Stimulated activated CD8-positive, alpha-beta memory T cell treated with anti-CD3 and anti-CD28 coated beads, Interleukin-12 subunit alpha, Interleukin-12 subunit beta, amount 100 ng/mL, for 1 hour (primary cell): ENCODE data around the gene PLA2G6.
"Not testable (repeated sequence)": the region's sequence is repeated elsewhere in the genome, so short reads cannot be mapped to it uniquely, and the experiment has no call there.

ENCODE experiments used
- DNase-seq: peaks from one replicate; pipeline ENCODE4 v3.0.0-alpha.2; 2020; ENCODE audit warnings: low read depth

PLA2G6 gene

DNA sequence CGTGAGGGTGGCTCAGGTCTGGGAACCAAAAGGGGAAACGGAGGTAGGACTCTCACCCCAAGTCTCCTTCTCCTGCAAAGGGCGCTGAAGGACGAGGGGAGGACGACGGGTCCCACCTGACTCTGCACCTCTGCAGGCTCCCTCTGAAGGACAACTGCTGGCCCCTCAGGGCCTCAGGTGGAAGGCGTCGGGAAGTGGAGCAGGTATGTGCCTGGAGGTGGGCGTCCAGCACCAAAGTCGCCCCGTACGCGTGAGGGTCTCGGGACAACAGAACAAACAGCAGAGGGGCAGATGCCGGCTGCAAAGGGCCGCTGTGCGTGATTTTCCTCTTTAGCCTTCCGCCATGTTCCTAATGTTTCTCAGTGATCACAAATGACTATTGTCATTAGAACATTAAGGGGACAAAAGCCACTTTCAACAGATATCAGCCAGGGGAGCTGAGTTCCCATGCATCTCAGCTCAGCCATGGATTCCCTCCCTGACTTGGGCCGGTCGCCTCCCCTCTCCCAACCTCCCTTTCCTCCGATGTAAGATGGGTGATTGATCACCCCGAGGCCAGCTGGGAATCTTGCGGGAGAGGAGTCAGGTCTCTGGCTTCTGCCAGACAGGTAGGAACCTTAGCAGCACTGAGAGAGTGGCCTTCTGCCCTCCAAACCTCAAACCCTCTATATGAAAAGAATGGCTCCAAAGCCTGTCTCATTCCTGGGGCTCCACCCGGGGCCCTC, 98.5 kb downstream of the PLA2G6 start:
- no peak for DNase-seq

DNA sequence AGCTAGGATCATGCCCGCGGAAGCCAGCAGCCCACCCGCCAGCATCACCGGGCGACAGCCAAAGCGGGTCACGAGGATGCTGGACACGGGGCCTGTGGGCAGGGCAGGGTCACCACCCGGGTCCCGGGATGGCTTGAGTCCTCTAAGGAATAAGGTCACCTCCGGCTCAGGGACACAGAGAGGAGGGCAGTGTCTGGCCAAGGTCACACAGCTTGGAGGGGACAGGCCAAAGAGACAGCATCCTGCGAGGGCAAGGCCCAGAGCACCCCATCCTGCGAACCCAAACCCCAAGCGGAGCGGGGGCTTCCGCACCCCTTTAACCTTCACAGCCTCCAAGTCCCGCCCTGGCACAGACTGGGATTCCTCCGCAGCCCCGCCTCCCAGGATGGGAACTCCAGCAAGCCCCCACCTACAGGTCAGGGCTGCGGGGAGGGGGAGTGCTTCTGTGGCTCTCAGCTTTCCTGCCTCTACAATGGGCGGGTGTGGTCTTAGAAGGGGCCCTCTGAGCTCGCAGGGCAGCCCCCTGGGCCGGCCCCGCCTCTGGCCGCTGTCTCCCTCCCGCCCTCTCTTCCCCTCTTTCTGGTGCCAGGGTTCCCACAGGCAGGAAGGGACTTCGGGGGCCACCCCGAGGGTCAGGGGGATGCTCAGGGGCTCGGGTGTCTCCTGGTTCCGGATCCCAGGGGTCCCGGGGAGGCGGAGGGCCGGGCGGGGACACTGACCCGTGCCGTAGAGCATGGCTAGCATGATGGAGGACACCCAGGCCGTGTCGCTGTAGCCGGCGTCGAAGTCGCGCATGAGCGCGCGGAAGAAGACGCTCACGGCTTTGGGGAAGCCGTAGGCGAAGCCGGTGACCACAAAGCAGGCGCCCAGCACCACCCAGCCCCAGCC, 99.4 kb downstream of the PLA2G6 start:
- DNase-seq, result no peak

DNA sequence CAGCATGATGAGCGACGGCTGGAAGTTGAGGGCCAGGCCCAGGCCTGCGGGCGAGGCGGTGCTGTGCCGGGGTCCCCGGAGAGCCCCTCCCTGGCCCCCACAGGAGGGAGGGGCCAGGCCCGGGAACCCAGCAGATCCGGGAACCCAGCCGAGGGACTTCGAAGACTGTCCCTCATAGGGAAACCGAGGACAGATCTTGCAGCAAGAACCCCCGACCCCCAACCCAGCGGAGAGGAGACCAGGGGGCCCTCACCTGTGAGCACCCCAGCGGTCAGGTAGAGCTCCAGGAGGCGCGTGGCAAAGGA, 100.0 kb downstream of the PLA2G6 start:
- DNase-seq, result no peak

GRCh38 chr22:38080850-38081635, 100.6 kb downstream of the PLA2G6 start:
- no peak for DNase-seq

DNA sequence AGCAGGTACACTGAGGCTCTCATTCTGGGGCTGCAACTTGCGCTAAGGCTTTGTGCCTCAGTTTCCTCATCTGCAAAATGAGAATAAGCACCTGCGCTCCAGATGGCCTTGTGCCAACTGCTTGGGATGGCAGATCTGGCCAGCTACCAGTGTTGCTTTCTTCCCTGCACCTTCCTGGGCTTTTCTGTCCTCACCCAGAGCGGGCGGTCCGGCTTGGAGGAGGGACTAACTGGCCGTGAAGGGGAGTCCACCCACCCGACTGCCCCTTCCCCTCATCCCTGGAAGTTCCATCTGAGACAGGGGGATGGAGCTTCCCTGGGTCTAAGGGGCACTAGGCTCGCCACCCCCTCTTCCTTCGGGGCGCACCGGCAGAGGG, 101.2 kb downstream of the PLA2G6 start:
- DNase-seq, result no peak

- no peak for DNase-seq
Measured at GRCh38 chr22:38079804-38080203, 101.8 kb downstream of the PLA2G6 start.

DNA sequence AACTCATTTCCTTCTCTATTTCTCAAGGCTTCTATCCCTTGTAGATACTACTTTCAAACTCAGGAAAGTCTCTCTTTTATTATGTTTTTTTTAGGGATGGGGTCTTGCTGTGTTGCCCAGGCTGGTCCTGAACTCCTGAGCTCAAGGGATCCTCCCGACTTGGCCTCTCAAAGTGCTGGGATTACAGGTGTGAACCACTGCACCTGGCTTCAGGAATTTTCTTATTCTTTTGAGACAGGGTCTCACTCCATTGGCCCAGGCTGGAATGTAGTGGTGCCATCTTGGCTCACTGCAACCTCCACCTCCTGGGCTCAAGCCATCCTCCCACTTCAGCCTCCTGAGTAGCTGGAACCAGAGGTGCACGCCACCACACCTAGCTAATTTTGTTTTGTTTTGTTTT, 102.4 kb downstream of the PLA2G6 start:
- not testable (repeated sequence) for DNase-seq

GRCh38 chr22:38078046-38078840, 103.4 kb downstream of the PLA2G6 start:
- no peak for DNase-seq

GRCh38 chr22:38077595-38077994, 104.0 kb downstream of the PLA2G6 start:
- no peak for DNase-seq

- DNase-seq, result no peak
Measured at GRCh38 chr22:38077096-38077495, 104.5 kb downstream of the PLA2G6 start.

- DNase-seq, result no peak
Measured at GRCh38 chr22:38075961-38076360, 105.7 kb downstream of the PLA2G6 start.

GRCh38 chr22:38075105-38075825, 106.4 kb downstream of the PLA2G6 start:
- DNase-seq, result no peak

DNA sequence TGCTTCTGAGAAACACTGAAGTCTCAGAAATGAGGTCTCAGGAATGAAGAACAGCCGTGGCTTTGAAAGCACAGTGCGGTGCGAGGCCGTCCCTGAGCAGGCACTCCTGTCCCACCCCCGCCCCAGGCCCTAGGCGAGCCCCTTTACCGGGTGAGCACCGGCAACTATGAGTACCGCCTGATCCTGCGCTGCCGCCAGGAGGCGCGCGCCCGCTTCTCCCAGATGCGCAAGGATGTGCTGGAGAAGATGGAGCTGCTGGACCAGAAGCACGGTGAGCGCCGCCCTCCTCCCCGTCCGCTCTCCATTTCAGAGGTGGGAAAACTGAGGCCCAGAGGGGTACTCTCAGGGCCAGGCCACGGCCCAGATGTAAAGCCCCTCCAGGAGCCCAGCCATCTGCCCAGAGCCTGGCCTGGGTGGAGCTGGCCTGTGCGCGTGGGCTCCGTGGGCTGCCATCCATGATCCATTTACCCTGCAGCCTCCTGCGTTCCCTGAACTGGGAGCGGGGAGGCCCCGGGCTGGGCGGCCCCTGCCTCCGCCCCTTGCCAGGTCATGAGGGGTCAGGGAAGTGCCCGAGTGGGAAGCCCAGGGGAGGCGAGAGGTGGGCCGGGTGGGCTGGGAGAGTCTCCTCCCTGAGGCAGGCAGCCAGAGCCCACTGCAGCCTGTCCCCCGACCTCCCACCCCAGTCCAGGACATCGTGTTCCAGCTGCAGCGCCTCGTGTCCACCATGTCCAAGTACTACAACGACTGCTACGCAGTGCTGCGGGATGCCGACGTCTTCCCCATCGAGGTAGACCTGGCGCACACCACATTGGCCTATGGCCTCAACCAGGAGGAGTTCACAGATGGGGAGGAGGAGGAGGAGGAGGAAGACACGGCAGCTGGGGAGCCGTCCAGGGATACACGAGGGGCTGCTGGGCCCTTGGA, 107.2 kb downstream of the PLA2G6 start:
- no peak for DNase-seq

DNA sequence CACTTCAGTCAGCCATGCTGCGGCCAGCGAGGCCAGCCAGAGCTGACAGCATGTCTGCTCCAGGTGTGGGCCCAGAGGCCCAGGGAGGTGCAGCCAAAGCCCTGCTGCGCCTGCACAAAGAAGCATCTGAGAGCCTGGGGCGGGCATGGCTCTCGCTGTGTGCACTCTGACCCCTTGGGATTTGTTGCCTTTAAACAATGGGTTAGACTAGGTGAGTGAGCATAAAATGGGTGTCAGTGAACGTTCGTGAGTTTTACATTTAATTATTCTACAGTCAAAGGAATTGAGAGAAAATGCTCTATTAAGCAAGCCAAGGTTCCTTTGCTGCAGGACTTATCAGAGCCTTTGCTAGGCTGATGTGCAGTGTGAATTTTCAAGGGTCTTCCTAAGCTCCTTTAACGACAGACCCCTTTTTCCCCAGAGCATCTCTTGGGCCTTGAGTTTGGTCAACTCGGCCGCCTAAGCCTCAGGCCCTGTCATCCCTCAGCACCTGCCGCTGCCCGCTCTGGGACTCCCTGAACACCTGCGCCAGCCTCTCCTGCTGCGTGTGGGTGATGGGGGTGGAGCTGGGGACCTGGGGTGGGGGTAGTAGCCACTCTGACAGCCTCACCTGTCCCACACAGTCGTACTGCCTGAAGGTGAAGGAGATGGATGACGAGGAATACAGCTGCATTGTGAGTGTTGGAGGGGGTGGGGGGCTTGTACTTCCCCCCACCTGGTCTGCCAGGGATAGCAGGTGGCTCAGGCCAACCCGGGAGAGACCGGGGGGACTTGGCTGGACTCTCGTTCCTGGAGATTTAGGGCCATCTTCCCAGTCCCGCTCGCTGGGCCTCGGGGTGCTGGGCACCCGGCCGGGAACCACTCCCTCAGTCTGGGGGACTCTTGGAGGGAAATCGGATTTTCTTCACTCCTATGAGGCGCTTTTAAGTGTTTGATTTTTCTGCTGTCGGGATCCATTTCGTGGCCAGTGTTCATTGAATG, 108.2 kb downstream of the PLA2G6 start:
- DNase-seq, result no peak

GRCh38 chr22:38072322-38073149, 109.1 kb downstream of the PLA2G6 start:
- no peak for DNase-seq

DNA sequence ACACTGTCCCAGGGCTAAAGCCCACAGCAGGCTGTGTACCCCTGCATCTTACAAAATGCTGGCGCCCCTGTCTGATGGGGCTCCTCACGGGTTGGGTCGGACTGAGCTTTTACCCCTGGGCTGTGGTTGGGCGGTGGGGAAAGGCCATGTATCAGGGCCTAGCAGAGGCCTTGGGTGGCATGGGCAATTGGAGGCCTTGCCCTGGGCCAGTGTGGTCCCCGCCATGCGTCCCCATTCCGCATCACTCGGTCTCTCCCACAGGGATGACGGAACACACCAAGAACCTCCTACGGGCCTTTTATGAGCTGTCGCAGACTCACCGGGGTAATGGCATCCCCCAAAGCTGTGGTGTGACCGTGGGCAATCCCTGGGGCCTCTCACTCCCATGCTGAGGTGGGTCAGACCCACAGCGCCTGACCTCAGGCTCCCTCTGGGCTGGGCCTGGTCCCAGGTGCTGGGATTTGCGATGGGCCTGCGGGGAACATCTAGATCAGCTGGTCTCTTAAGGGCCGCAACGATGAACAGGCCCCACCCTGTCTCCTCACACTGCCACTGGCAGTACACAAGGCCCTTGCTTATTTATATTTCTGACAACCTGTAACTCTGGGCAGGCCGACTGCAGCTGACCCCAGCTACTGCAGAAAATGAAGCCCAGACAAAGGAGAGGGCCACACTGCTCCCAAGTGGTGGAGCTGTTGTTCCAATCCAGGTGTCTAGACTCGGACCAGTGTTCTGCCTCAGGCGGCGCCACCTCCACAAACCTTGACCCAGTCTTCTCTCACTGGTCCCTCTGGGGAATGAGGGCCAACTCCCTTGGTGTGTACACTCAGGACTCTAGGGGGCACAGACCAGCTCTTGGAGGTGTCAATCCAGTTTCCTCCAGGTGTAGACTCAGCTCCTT, 110.0 kb downstream of the PLA2G6 start:
- no peak for DNase-seq
